T-cell (primary cell): ENCODE measurements around the gene CNOT2. TPM values are rescaled to one million over a fixed set of nuclear protein-coding genes. Genes with fewer than 3 reads are reported as not detected.

Experiments used
- ATAC-seq, 4 experiments: fragments of 200-7000 bp in 3 of 4; fragments of 150-1000 bp in 1 of 4; cut with Tn5 transposase; replicated peaks in 1 of 4; 1 replicate in 3 of 4; 2 replicates in 1 of 4; pipeline ENCODE4 v1.10.0; 2021; ENCODE audit warnings: moderate library complexity in 3 of 4, mild to moderate bottlenecking in 2 of 4, moderate number of reproducible peaks in 1 of 4
- CTCF ChIA-PET, 2 donors: fragments of 300-600 bp; sonication (Branson Sonifier 250); formaldehyde crosslinking; loops; one replicate each; lab custom pipeline; 2022; ENCODE audit warnings: antibody characterized with exemption in 2 of 2; lab: Charles Lee
- POLR2A ChIA-PET, 2 donors: fragments of 300-600 bp; sonication (Branson Sonifier 250); formaldehyde crosslinking; loops; one replicate each; lab custom pipeline; 2022; ENCODE audit warnings: antibody characterized with exemption in 2 of 2; lab: Charles Lee
- DNase-seq, 35 experiments: peaks; one replicate each; pipeline versions ENCODE4 v3.0.0 to v3.0.0-alpha.2; 2013 to 2023
- H3K27ac ChIP-seq: one replicate; pipeline ENCODE4 v1.5.1; 2013; ENCODE audit warnings: low read length
- H3K27me3 ChIP-seq, 2 experiments: replicated peaks in 1 of 2; 1 replicate in 1 of 2; 2 replicates in 1 of 2; pipeline versions ENCODE4 v1.6.1 to v1.7.0; 2013; ENCODE audit warnings: low read length in 1 of 2, mixed read lengths in 1 of 2; ENCODE audit not compliant: control insufficient read depth in 2 of 2, insufficient read depth in 2 of 2; ENCODE audit errors: extremely low read depth in 1 of 2
- H3K36me3 ChIP-seq, 2 donors: 1 replicate in 1 of 2; 2 replicates in 1 of 2; pipeline versions ENCODE4 v1.6.1 to v1.7.0; 2013; ENCODE audit warnings: low read length in 1 of 2; ENCODE audit not compliant: control insufficient read depth in 2 of 2, insufficient read depth in 1 of 2; ENCODE audit errors: extremely low read depth in 1 of 2
- H3K4me1 ChIP-seq, 2 experiments: 1 replicate in 1 of 2; 2 replicates in 1 of 2; pipeline versions ENCODE4 v1.6.1 to v1.7.0; 2013; ENCODE audit warnings: low read length in 2 of 2, mixed read lengths in 1 of 2; ENCODE audit not compliant: insufficient read depth in 2 of 2, control insufficient read depth in 1 of 2; ENCODE audit errors: extremely low read depth in 1 of 2
- H3K4me3 ChIP-seq, 2 donors: 1 replicate in 1 of 2; 2 replicates in 1 of 2; pipeline versions ENCODE4 v1.5.1 to v1.7.0; 2013; ENCODE audit warnings: mild to moderate bottlenecking in 2 of 2, low read length in 1 of 2, moderate library complexity in 1 of 2; ENCODE audit not compliant: control insufficient read depth in 1 of 2; ENCODE audit errors: extremely low read depth in 1 of 2
- H3K9me3 ChIP-seq: 2 replicates; pipeline ENCODE4 v1.7.0; 2013
- H3K27ac Mint-ChIP-seq, 2 donors: one replicate each; pipeline ENCODE4 v1.8.0; 2020 to 2021; ENCODE audit warnings: mild to moderate bottlenecking in 2 of 2, mixed read lengths in 2 of 2
- H3K27me3 Mint-ChIP-seq, 2 donors: one replicate each; pipeline ENCODE4 v1.8.0; 2021 to 2022; ENCODE audit warnings: mixed read lengths in 2 of 2
- H3K36me3 Mint-ChIP-seq: one replicate; pipeline ENCODE4 v1.8.0; 2021; ENCODE audit warnings: mixed read lengths
- H3K4me1 Mint-ChIP-seq, 3 donors: one replicate each; pipeline ENCODE4 v1.8.0; 2020 to 2022; ENCODE audit warnings: mixed read lengths in 3 of 3, mild to moderate bottlenecking in 1 of 3
- H3K4me3 Mint-ChIP-seq, 3 donors: one replicate each; pipeline ENCODE4 v1.8.0; 2020 to 2022; ENCODE audit warnings: mild to moderate bottlenecking in 3 of 3, mixed read lengths in 3 of 3, moderate library complexity in 3 of 3
- H3K9me3 Mint-ChIP-seq, 3 donors: one replicate each; pipeline ENCODE4 v1.8.0; 2020 to 2022; ENCODE audit warnings: mixed read lengths in 3 of 3
- WGBS: methylation state at CpG from one replicate; pipeline ENCODE4 v1.1.5; 2013; ENCODE audit warnings: missing lambda C conversion rate; ENCODE audit not compliant: insufficient coverage; 5-methylcytosine and 5-hydroxymethylcytosine counted together
- total RNA-seq, 35 experiments: library from RNA in 6 of 35; stranded (reverse) in 6 of 35; fragments of 120-200 nt in 1 of 35; gene quantifications; one replicate each; pipeline versions ENCODE4 v1.2.1 to v1.2.4 and lab custom pipeline; 2013 to 2026

Gene CNOT2
- total RNA-seq, 5 donors from 2014 or later (not counting 1 experiment from before 2014, with no cell fraction given), result 80.0 to 135 (median 86.4) TPM

- peaks cover 0 to 5% of the 10 kb centered on the region in 2 experiments for H3K4me1 ChIP-seq
- Mint-ChIP-seq H3K4me1 (peaks cover 7 to 16% (median 9%) of the 10 kb centered on the region in 3 donors), H3K27ac (no peak overlapping the region), H3K36me3 (peaks cover 18% of the 10 kb centered on the region), H3K4me3 (no peak overlapping the region), H3K27me3 (no peaks in the 10 kb centered on the region), H3K9me3 (no peaks in the 10 kb centered on the region)
- no peak overlapping the region for H3K27ac ChIP-seq
- no peaks in the 10 kb centered on the region for H3K9me3 ChIP-seq
- no CpG with 5 or more reads among the region's 4 CpGs for WGBS
- ATAC-seq (no peak), DNase-seq (no peak)
- no peaks in the 10 kb centered on the region for H3K27me3 ChIP-seq
- ChIA-PET POLR2A (interaction anchor here in 1 of 2 donors (0.6 kb wide), 2 partner anchors 11 to 1706 kb away, joined by 3 to 11 read pairs; no protein-coding TSS in a partner anchor), CTCF (interaction anchor here in 1 of 2 donors (0.6 to 0.7 kb wide), 2 partner anchors 8 to 840 kb away, joined by 4 read pairs; no protein-coding TSS in a partner anchor)
- peaks cover 3 to 9% of the 10 kb centered on the region in 2 donors for H3K36me3 ChIP-seq
- H3K4me3 ChIP-seq, result no peak overlapping the region
These were observed 112.7 kb downstream of the CNOT2 start for GRCh38 chr12:70355972-70356371.

- H3K4me3 ChIP-seq, result no peak overlapping the region
- Mint-ChIP-seq H3K36me3 (peaks cover 5% of the 10 kb centered on the region), H3K9me3 (no peaks in the 10 kb centered on the region), H3K27ac (no peak overlapping the region), H3K4me1 (peaks cover 6 to 10% (median 8%) of the 10 kb centered on the region in 3 donors), H3K4me3 (no peak overlapping the region), H3K27me3 (peaks cover 0 to 1% of the 10 kb centered on the region in 2 donors)
- H3K4me1 ChIP-seq, result peaks cover 0 to 7% of the 10 kb centered on the region in 2 experiments
- no peak for DNase-seq
- ChIA-PET CTCF (no interaction called here), POLR2A (interaction anchor here (0.6 to 0.7 kb wide), 2 partner anchors 23 to 127 kb away, joined by 3 to 4 read pairs; no protein-coding TSS in a partner anchor)
- no CpG with 5 or more reads among the region's 1 CpG for WGBS
- ATAC-seq, result no peak
- H3K27me3 ChIP-seq, result no peaks in the 10 kb centered on the region
- H3K36me3 ChIP-seq, result peaks cover 0 to 1% of the 10 kb centered on the region in 2 donors
- no peak overlapping the region for H3K27ac ChIP-seq
- H3K9me3 ChIP-seq, result no peaks in the 10 kb centered on the region
These were observed 116.4 kb downstream of the CNOT2 start for GRCh38 chr12:70359458-70360197.

- Mint-ChIP-seq H3K27ac (no peak overlapping the region), H3K36me3 (peaks cover 2% of the 10 kb centered on the region), H3K27me3 (peaks cover 0 to 5% of the 10 kb centered on the region in 2 donors), H3K4me1 (peaks cover 6 to 12% (median 11%) of the 10 kb centered on the region in 3 donors), H3K4me3 (no peak overlapping the region), H3K9me3 (no peaks in the 10 kb centered on the region)
- ChIA-PET CTCF (no interaction called here), POLR2A (no interaction called here)
- Histone ChIP-seq H3K9me3 (no peaks in the 10 kb centered on the region), H3K36me3 (no peaks in the 10 kb centered on the region), H3K27ac (no peak overlapping the region), H3K4me3 (no peak overlapping the region), H3K27me3 (peaks cover 0 to 3% of the 10 kb centered on the region in 2 experiments), H3K4me1 (peaks cover 3% of the 10 kb centered on the region in 2 experiments)
- ATAC-seq (no peak), DNase-seq (no peak)
These were observed 117.0 kb downstream of the CNOT2 start for GRCh38 chr12:70360218-70360617.

- DNase-seq, result peak in 2 of 35 experiments; percentile 0 to 17
- Mint-ChIP-seq H3K4me1 (peaks cover 27 to 34% (median 27%) of the 10 kb centered on the region in 3 donors), H3K27me3 (peaks cover 0 to 6% of the 10 kb centered on the region in 2 donors), H3K27ac (peak overlapping the region in 1 of 2 donors; percentile 16), H3K36me3 (no peaks in the 10 kb centered on the region), H3K9me3 (no peaks in the 10 kb centered on the region), H3K4me3 (peak overlapping the region; percentile 82 to 98 (median 82))
- Histone ChIP-seq H3K27me3 (peaks cover 0 to 14% of the 10 kb centered on the region in 2 experiments), H3K9me3 (no peaks in the 10 kb centered on the region), H3K36me3 (no peaks in the 10 kb centered on the region), H3K27ac (no peak overlapping the region), H3K4me3 (peak overlapping the region; percentile 69 to 88), H3K4me1 (peaks cover 16 to 18% of the 10 kb centered on the region in 2 experiments)
- WGBS, result 19% methylated on average over 8 of the region's 16 CpGs
- ChIA-PET CTCF (no interaction called here), POLR2A (no interaction called here)
- ATAC-seq, result no peak
These were observed 121.6 kb downstream of the CNOT2 start for GRCh38 chr12:70364695-70365397.

- 3% methylated on average over 6 of the region's 6 CpGs for WGBS
- DNase-seq (peak in 2 of 35 experiments; percentile 0 to 1), ATAC-seq (no peak)
- H3K4me3 ChIP-seq, result peak overlapping the region; percentile 69 to 88
- peak overlapping the region; percentile 82 to 98 (median 82) for H3K4me3 Mint-ChIP-seq
- H3K4me1 Mint-ChIP-seq, result peaks cover 27 to 35% (median 27%) of the 10 kb centered on the region in 3 donors
- H3K36me3 Mint-ChIP-seq, result no peaks in the 10 kb centered on the region
- ChIA-PET CTCF (no interaction called here), POLR2A (interaction anchor here in 1 of 2 donors (0.6 kb wide), 1 partner anchor 11 kb away, joined by 3 read pairs; no protein-coding TSS in a partner anchor)
- H3K36me3 ChIP-seq, result no peaks in the 10 kb centered on the region
- no peaks in the 10 kb centered on the region for H3K9me3 Mint-ChIP-seq
- peaks cover 0 to 14% of the 10 kb centered on the region in 2 experiments for H3K27me3 ChIP-seq
- H3K27ac ChIP-seq, result no peak overlapping the region
- peaks cover 16 to 18% of the 10 kb centered on the region in 2 experiments for H3K4me1 ChIP-seq
- H3K27ac Mint-ChIP-seq, result no peak overlapping the region
- peaks cover 0 to 6% of the 10 kb centered on the region in 2 donors for H3K27me3 Mint-ChIP-seq
- H3K9me3 ChIP-seq, result no peaks in the 10 kb centered on the region
These were observed 122.1 kb downstream of the CNOT2 start for GRCh38 chr12:70365398-70365647.
